ENCODE data around the gene PNMT. TPM values are rescaled to one million over a fixed set of nuclear protein-coding genes. Genes with fewer than 3 reads are reported as not detected.

Gene PNMT
- total RNA-seq, 1 donor from 2014 or later: not detected

DNA sequence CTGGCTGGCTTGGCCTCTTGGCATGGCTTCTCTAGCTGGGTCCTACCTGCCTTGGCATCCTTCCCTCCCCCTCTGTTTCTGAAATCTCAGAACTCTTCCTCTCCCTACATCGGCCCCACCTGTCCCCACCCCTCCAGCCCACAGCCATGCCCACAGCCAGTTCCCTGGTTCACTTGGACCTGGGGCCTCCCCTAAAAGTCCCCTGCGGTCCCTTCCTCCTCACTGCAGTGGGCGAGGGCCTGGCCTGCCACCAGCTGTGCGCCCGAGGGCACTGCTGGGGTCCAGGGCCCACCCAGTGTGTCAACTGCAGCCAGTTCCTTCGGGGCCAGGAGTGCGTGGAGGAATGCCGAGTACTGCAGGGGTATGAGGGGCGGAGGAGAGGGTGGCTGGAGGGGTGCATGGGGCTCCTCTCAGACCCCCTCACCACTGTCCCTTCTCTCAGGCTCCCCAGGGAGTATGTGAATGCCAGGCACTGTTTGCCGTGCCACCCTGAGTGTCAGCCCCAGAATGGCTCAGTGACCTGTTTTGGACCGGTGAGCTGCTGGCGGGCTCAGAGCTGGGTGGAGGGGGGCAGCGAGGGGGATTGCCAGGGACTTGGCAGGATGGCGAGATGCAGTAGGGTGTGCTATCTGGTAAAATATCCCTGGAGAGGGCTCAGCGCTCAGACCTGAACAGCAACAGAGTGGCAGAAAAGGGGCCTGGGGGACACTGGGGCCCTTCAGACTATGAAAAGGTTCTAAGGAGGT, 48.0 kb downstream of the PNMT start:
- TF ChIP-seq, protein P1, sequence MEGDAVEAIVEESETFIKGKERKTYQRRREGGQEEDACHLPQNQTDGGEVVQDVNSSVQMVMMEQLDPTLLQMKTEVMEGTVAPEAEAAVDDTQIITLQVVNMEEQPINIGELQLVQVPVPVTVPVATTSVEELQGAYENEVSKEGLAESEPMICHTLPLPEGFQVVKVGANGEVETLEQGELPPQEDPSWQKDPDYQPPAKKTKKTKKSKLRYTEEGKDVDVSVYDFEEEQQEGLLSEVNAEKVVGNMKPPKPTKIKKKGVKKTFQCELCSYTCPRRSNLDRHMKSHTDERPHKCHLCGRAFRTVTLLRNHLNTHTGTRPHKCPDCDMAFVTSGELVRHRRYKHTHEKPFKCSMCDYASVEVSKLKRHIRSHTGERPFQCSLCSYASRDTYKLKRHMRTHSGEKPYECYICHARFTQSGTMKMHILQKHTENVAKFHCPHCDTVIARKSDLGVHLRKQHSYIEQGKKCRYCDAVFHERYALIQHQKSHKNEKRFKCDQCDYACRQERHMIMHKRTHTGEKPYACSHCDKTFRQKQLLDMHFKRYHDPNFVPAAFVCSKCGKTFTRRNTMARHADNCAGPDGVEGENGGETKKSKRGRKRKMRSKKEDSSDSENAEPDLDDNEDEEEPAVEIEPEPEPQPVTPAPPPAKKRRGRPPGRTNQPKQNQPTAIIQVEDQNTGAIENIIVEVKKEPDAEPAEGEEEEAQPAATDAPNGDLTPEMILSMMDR (IDR thresholded peaks at IDR 0.05; ENCODE audit: insufficient read depth, low read length, severe bottlenecking): no peak
- FAIRE-seq: no peak

GRCh38 chr17:39716879-39717536, 48.8 kb downstream of the PNMT start:
- H3K4me3 ChIP-seq (ENCODE audit: low read depth, low read length): no peak overlapping the region
- TF ChIP-seq, protein P1 (IDR thresholded peaks at IDR 0.05; ENCODE audit: insufficient read depth, low read length, severe bottlenecking): no peak
- FAIRE-seq (peak; percentile 97), DNase-seq (ENCODE audit: low read depth) (peak; percentile 62)
- no peaks in the 10 kb centered on the region for H3K27me3 ChIP-seq (ENCODE audit: control insufficient read depth, insufficient read depth, low read length)
- H3K36me3 ChIP-seq (ENCODE audit: control insufficient read depth, insufficient read depth, low read length): peaks cover 26% of the 10 kb centered on the region

More for the DNA sequence above, 48.0 kb downstream of the PNMT start:
- no peak overlapping the region for H3K4me3 ChIP-seq (ENCODE audit: low read depth, low read length)
- H3K27me3 ChIP-seq (ENCODE audit: control insufficient read depth, insufficient read depth, low read length): no peaks in the 10 kb centered on the region
- H3K36me3 ChIP-seq (ENCODE audit: control insufficient read depth, insufficient read depth, low read length): peaks cover 32% of the 10 kb centered on the region
- DNase-seq (ENCODE audit: low read depth): no peak

DNA sequence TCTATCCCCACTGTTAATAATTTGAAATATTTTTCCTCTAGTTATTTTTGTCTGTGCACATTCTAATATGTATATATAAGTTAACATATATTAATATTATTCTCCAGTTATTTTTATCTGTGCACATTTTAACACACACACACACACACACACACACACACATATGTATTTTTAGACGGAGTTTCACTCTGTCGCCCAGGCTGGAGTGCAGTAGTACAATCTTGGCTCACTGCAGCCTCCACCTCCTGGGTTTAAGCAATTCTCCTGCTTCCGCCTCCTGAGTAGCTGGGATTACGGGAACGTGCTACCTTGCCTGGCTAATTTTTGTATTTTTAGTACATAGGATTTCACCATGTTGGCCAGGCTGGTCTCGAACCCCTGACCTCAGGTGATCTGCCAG, 49.4 kb downstream of the PNMT start:
- TF ChIP-seq, protein P1 (IDR thresholded peaks at IDR 0.05; ENCODE audit: insufficient read depth, low read length, severe bottlenecking): no peak
- no peak for FAIRE-seq
- Histone ChIP-seq H3K36me3 (ENCODE audit: control insufficient read depth, insufficient read depth, low read length) (peaks cover 23% of the 10 kb centered on the region), H3K27me3 (ENCODE audit: control insufficient read depth, insufficient read depth, low read length) (no peaks in the 10 kb centered on the region), H3K4me3 (ENCODE audit: low read depth, low read length) (no peak overlapping the region)
- no peak for DNase-seq (ENCODE audit: low read depth)

- DNase-seq (ENCODE audit: low read depth) (no peak), FAIRE-seq (no peak)
- H3K36me3 ChIP-seq (ENCODE audit: control insufficient read depth, insufficient read depth, low read length): peaks cover 33% of the 10 kb centered on the region
- H3K4me3 ChIP-seq (ENCODE audit: low read depth, low read length): no peak overlapping the region
- H3K27me3 ChIP-seq (ENCODE audit: control insufficient read depth, insufficient read depth, low read length): no peaks in the 10 kb centered on the region
- TF ChIP-seq, protein P1 (IDR thresholded peaks at IDR 0.05; ENCODE audit: insufficient read depth, low read length, severe bottlenecking): no peak
Observed at GRCh38 chr17:39719563-39720355, 51.5 kb downstream of the PNMT start.

Other genes starting within 250 kb of the PNMT start
- 21.6 and 25.0 TPM in 2 replicates for gene MED1, start 217.2 kb upstream of the PNMT start, total RNA-seq
- 19.7 and 24.3 TPM in 2 replicates for gene CDK12, start 207.0 kb upstream of the PNMT start, total RNA-seq
- gene NEUROD2, start 60.5 kb upstream of the PNMT start, total RNA-seq: not detected in 2 replicates
- not detected in 2 replicates for gene PPP1R1B, start 41.5 kb upstream of the PNMT start, total RNA-seq
- 18.4 and 23.0 TPM in 2 replicates for gene STARD3, start 31.3 kb upstream of the PNMT start, total RNA-seq
- 0.51 TPM in 1 of 2 replicates, not detected in the other for gene TCAP, start 3.1 kb upstream of the PNMT start, total RNA-seq
- gene PGAP3, start 19.6 kb downstream of the PNMT start, total RNA-seq: 10.8 TPM in 2 replicates
- gene ERBB2, start 31.6 kb downstream of the PNMT start, total RNA-seq: 32.1 and 62.3 TPM in 2 replicates
- gene MIEN1, start 62.1 kb downstream of the PNMT start, total RNA-seq: 26.6 and 34.1 TPM in 2 replicates
- gene GRB7, start 69.5 kb downstream of the PNMT start, total RNA-seq: 9.0 and 14.0 TPM in 2 replicates
- gene IKZF3, start 195.9 kb downstream of the PNMT start, total RNA-seq: under 0.01 TPM in 1 of 2 replicates, not detected in the other
- gene ZPBP2, start 199.7 kb downstream of the PNMT start, total RNA-seq: not detected in 2 replicates